ENCODE measurements around the gene COL8A1.
"Not testable (repeated sequence)": the region's sequence is repeated elsewhere in the genome, so short reads cannot be mapped to it uniquely, and the experiment has no call there.

DNA sequence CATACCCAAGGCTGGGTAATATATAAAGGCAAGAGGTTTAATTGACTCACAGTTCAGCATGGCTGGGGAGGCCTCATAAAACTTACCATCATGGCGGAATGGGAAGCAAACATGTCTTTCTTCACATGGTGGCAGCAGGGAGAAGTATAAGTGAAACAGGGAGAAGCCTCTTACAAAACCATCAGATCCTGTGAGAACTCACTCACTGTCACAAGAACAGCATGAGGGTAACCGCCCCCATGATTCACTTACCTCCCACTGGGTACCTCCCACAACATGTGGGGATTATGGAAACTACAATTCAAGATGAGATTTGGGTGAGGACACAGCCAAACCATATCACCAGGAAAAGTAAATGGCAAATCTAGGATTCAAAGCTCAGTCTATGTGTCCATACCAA, 102.0 kb downstream of the COL8A1 start:
- TF ChIP-seq, protein P1, sequence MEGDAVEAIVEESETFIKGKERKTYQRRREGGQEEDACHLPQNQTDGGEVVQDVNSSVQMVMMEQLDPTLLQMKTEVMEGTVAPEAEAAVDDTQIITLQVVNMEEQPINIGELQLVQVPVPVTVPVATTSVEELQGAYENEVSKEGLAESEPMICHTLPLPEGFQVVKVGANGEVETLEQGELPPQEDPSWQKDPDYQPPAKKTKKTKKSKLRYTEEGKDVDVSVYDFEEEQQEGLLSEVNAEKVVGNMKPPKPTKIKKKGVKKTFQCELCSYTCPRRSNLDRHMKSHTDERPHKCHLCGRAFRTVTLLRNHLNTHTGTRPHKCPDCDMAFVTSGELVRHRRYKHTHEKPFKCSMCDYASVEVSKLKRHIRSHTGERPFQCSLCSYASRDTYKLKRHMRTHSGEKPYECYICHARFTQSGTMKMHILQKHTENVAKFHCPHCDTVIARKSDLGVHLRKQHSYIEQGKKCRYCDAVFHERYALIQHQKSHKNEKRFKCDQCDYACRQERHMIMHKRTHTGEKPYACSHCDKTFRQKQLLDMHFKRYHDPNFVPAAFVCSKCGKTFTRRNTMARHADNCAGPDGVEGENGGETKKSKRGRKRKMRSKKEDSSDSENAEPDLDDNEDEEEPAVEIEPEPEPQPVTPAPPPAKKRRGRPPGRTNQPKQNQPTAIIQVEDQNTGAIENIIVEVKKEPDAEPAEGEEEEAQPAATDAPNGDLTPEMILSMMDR (IDR thresholded peaks at IDR 0.05; ENCODE audit: insufficient read depth, low read length, poor library complexity, severe bottlenecking) = not testable (repeated sequence)
- TF ChIP-seq EZH2phosphoT487 (conservative IDR thresholded peaks at IDR 0.05; ENCODE audit: low read length) = not testable (repeated sequence)

All from SU-DHL-6 (cell line).